ENCODE measurements around the gene SPOPL. TPM values are rescaled to one million over a fixed set of nuclear protein-coding genes. Genes with fewer than 3 reads are reported as not detected.

Gene SPOPL
- total and polyA plus RNA-seq, 4 donors = 9.7 to 33.5 (median 15.1) TPM

- Histone ChIP-seq H3K27me3 (ENCODE audit: control insufficient read depth, insufficient read depth, low read length) (no peaks in the 10 kb centered on the region), H3K36me3 (ENCODE audit: control insufficient read depth, insufficient read depth, low read length) (no peaks in the 10 kb centered on the region), H3K9me3 (ENCODE audit: control insufficient read depth, insufficient read depth, low read length) (no peaks in the 10 kb centered on the region), H3K27ac (ENCODE audit: low read depth, low read length) (peak overlapping the region; percentile 73), H3K4me3 (ENCODE audit: low read depth, low read length) (peak overlapping the region; percentile 81), H3K4me1 (ENCODE audit: control insufficient read depth, insufficient read depth, low read length) (peaks cover 10% of the 10 kb centered on the region)
- DNase-seq (ENCODE audit: low read depth in 4 of 6, low spot score in 6 of 6) = peak in 4 of 6 donors; percentile 7 to 42 (median 27)
- WGBS (ENCODE audit: insufficient coverage) = 1% methylated on average over 21 of the region's 26 CpGs
Measured at GRCh38 chr2:138502255-138503086, 901 bp downstream of the SPOPL start.

DNA sequence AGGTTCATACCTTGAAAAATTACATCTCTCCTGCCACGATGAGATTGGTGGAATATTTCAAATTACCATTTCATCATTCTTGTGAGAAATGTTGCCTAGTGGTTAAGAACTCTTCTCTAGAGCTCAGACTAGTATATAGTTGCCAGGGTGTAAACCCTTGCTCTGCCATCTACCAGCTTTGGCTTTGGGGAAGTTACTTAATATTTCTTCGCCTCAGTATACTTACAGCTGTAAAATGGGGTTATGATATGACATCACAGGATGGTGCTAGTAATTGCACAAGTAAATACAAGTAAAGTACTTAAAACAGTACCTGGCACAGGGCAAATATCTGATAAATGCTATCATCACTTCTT lies 1.5 kb downstream of the SPOPL start:
- Histone ChIP-seq H3K36me3 (ENCODE audit: control insufficient read depth, insufficient read depth, low read length) (no peaks in the 10 kb centered on the region), H3K27me3 (ENCODE audit: control insufficient read depth, insufficient read depth, low read length) (no peaks in the 10 kb centered on the region), H3K4me1 (ENCODE audit: control insufficient read depth, insufficient read depth, low read length) (peaks cover 10% of the 10 kb centered on the region), H3K27ac (ENCODE audit: low read depth, low read length) (no peak overlapping the region), H3K4me3 (ENCODE audit: low read depth, low read length) (peak overlapping the region; percentile 81), H3K9me3 (ENCODE audit: control insufficient read depth, insufficient read depth, low read length) (no peaks in the 10 kb centered on the region)
- WGBS (ENCODE audit: insufficient coverage) = no CpG with 5 or more reads among the region's 2 CpGs
- no peak for DNase-seq (ENCODE audit: low read depth in 4 of 6, low spot score in 6 of 6)

- Histone ChIP-seq H3K27ac (ENCODE audit: low read depth, low read length) (no peak overlapping the region), H3K4me1 (ENCODE audit: control insufficient read depth, insufficient read depth, low read length) (peaks cover 10% of the 10 kb centered on the region), H3K36me3 (ENCODE audit: control insufficient read depth, insufficient read depth, low read length) (no peaks in the 10 kb centered on the region), H3K9me3 (ENCODE audit: control insufficient read depth, insufficient read depth, low read length) (no peaks in the 10 kb centered on the region), H3K4me3 (ENCODE audit: low read depth, low read length) (no peak overlapping the region), H3K27me3 (ENCODE audit: control insufficient read depth, insufficient read depth, low read length) (no peaks in the 10 kb centered on the region)
- WGBS (ENCODE audit: insufficient coverage) = no CpG with 5 or more reads among the region's 3 CpGs
- DNase-seq (ENCODE audit: low read depth in 4 of 6, low spot score in 6 of 6) = no peak
Measured at GRCh38 chr2:138503652-138504051, 2.1 kb downstream of the SPOPL start.

DNA sequence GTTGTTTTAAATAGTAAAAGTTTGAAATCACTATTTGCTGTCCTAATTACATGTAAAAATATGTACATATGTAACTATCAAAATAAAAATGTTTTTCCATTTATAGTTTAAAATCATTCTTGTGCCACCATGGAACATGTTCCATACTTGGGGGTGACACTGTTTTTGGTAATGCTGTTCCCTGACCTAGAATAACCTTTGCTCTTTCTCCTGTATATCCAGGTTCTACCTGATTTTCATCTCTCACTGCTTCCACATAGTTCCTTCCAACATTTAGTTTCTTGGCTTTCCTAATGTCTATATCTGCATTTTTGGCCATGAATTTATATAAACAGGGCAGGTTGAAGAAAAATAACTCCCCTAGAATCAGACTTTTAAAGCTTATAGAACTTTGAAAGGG lies 2.5 kb downstream of the SPOPL start:
- Histone ChIP-seq H3K27me3 (ENCODE audit: control insufficient read depth, insufficient read depth, low read length) (no peaks in the 10 kb centered on the region), H3K9me3 (ENCODE audit: control insufficient read depth, insufficient read depth, low read length) (no peaks in the 10 kb centered on the region), H3K27ac (ENCODE audit: low read depth, low read length) (no peak overlapping the region), H3K36me3 (ENCODE audit: control insufficient read depth, insufficient read depth, low read length) (no peaks in the 10 kb centered on the region), H3K4me3 (ENCODE audit: low read depth, low read length) (no peak overlapping the region), H3K4me1 (ENCODE audit: control insufficient read depth, insufficient read depth, low read length) (peaks cover 10% of the 10 kb centered on the region)
- DNase-seq (ENCODE audit: low read depth in 4 of 6, low spot score in 6 of 6) = no peak

GRCh38 chr2:138504546-138505235 lies 3.1 kb downstream of the SPOPL start:
- DNase-seq (ENCODE audit: low read depth in 4 of 6, low spot score in 6 of 6) = no peak
- H3K4me3 ChIP-seq (ENCODE audit: low read depth, low read length) = no peak overlapping the region
- no CpG with 5 or more reads among the region's 2 CpGs for WGBS (ENCODE audit: insufficient coverage)
- no peaks in the 10 kb centered on the region for H3K9me3 ChIP-seq (ENCODE audit: control insufficient read depth, insufficient read depth, low read length)
- no peaks in the 10 kb centered on the region for H3K36me3 ChIP-seq (ENCODE audit: control insufficient read depth, insufficient read depth, low read length)
- H3K27me3 ChIP-seq (ENCODE audit: control insufficient read depth, insufficient read depth, low read length) = no peaks in the 10 kb centered on the region
- peaks cover 10% of the 10 kb centered on the region for H3K4me1 ChIP-seq (ENCODE audit: control insufficient read depth, insufficient read depth, low read length)
- no peak overlapping the region for H3K27ac ChIP-seq (ENCODE audit: low read depth, low read length)

GRCh38 chr2:138507267-138507666 lies 5.7 kb downstream of the SPOPL start:
- no peak overlapping the region for H3K27ac ChIP-seq (ENCODE audit: low read depth, low read length)
- H3K4me1 ChIP-seq (ENCODE audit: control insufficient read depth, insufficient read depth, low read length) = no peaks in the 10 kb centered on the region
- H3K4me3 ChIP-seq (ENCODE audit: low read depth, low read length) = no peak overlapping the region
- H3K9me3 ChIP-seq (ENCODE audit: control insufficient read depth, insufficient read depth, low read length) = no peaks in the 10 kb centered on the region
- WGBS (ENCODE audit: insufficient coverage) = 38% methylated on average over 3 of the region's 4 CpGs
- DNase-seq (ENCODE audit: low read depth in 4 of 6, low spot score in 6 of 6) = no peak
- no peaks in the 10 kb centered on the region for H3K36me3 ChIP-seq (ENCODE audit: control insufficient read depth, insufficient read depth, low read length)
- H3K27me3 ChIP-seq (ENCODE audit: control insufficient read depth, insufficient read depth, low read length) = no peaks in the 10 kb centered on the region

DNA sequence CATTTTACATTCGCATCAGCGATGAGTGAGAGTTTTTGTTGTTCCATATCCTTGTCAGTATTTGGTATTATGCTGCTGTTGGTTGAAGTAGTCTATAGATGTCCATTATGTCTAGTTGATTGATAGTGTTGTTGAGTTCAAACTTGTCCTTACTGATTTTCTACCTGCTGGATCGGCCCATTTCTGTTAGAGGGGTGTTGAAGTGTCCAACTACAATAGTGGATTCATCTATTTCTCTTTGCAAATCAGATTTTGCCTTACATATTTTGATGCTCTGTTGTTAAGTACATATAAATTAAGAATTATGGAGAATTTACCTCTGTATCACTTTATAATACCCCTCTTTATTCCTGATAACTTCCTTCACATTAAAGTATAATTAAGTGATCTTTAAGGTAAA lies 8.7 kb downstream of the SPOPL start:
- Histone ChIP-seq H3K9me3 (ENCODE audit: control insufficient read depth, insufficient read depth, low read length) (no peaks in the 10 kb centered on the region), H3K4me3 (ENCODE audit: low read depth, low read length) (no peak overlapping the region), H3K36me3 (ENCODE audit: control insufficient read depth, insufficient read depth, low read length) (no peaks in the 10 kb centered on the region), H3K4me1 (ENCODE audit: control insufficient read depth, insufficient read depth, low read length) (no peaks in the 10 kb centered on the region), H3K27me3 (ENCODE audit: control insufficient read depth, insufficient read depth, low read length) (no peaks in the 10 kb centered on the region), H3K27ac (ENCODE audit: low read depth, low read length) (no peak overlapping the region)
- WGBS (ENCODE audit: insufficient coverage) = no CpG with 5 or more reads among the region's 3 CpGs
- no peak for DNase-seq (ENCODE audit: low read depth in 4 of 6, low spot score in 6 of 6)

GRCh38 chr2:138512672-138513071 lies 11.1 kb downstream of the SPOPL start:
- H3K4me1 ChIP-seq (ENCODE audit: control insufficient read depth, insufficient read depth, low read length) = no peaks in the 10 kb centered on the region
- no peak overlapping the region for H3K4me3 ChIP-seq (ENCODE audit: low read depth, low read length)
- no CpG with 5 or more reads among the region's 1 CpG for WGBS (ENCODE audit: insufficient coverage)

GRCh38 chr2:138514173-138514572 lies 12.6 kb downstream of the SPOPL start:
- 93% methylated on average over 2 of the region's 3 CpGs for WGBS (ENCODE audit: insufficient coverage)
- H3K27me3 ChIP-seq (ENCODE audit: control insufficient read depth, insufficient read depth, low read length) = no peaks in the 10 kb centered on the region

More at GRCh38 chr2:138512672-138513071, 11.1 kb downstream of the SPOPL start:
- no peak overlapping the region for H3K27ac ChIP-seq (ENCODE audit: low read depth, low read length)
- no peaks in the 10 kb centered on the region for H3K9me3 ChIP-seq (ENCODE audit: control insufficient read depth, insufficient read depth, low read length)
- DNase-seq (ENCODE audit: low read depth in 4 of 6, low spot score in 6 of 6) = no peak
- no peaks in the 10 kb centered on the region for H3K27me3 ChIP-seq (ENCODE audit: control insufficient read depth, insufficient read depth, low read length)
- H3K36me3 ChIP-seq (ENCODE audit: control insufficient read depth, insufficient read depth, low read length) = no peaks in the 10 kb centered on the region

DNA sequence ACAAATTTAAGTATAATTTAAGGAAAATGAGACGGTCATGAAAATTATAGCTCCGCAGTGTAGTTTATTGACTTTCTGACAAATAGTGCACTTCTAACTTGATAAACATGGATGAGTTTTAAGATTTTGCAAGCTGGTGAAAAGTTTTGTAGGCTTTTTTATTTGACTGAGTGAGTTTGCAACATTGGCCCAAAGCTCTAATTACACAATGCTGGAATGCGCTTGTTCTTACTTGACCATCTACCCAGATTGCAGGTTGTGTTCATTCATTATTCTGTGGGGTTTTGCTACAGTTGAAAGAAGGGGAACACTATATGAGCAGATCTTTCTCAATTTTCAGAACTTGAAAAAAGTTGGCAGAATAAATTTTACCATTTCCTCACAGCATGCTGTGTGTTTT lies 13.5 kb downstream of the SPOPL start:
- Histone ChIP-seq H3K27me3 (ENCODE audit: control insufficient read depth, insufficient read depth, low read length) (no peaks in the 10 kb centered on the region), H3K4me1 (ENCODE audit: control insufficient read depth, insufficient read depth, low read length) (no peaks in the 10 kb centered on the region), H3K4me3 (ENCODE audit: low read depth, low read length) (no peak overlapping the region), H3K36me3 (ENCODE audit: control insufficient read depth, insufficient read depth, low read length) (no peaks in the 10 kb centered on the region), H3K27ac (ENCODE audit: low read depth, low read length) (no peak overlapping the region), H3K9me3 (ENCODE audit: control insufficient read depth, insufficient read depth, low read length) (no peaks in the 10 kb centered on the region)
- WGBS (ENCODE audit: insufficient coverage) = 100% methylated on average over 1 of the region's 3 CpGs
- DNase-seq (ENCODE audit: low read depth in 4 of 6, low spot score in 6 of 6) = no peak

More at GRCh38 chr2:138514173-138514572, 12.6 kb downstream of the SPOPL start:
- no peak for DNase-seq (ENCODE audit: low read depth in 4 of 6, low spot score in 6 of 6)
- Histone ChIP-seq H3K9me3 (ENCODE audit: control insufficient read depth, insufficient read depth, low read length) (no peaks in the 10 kb centered on the region), H3K27ac (ENCODE audit: low read depth, low read length) (no peak overlapping the region), H3K4me3 (ENCODE audit: low read depth, low read length) (no peak overlapping the region), H3K36me3 (ENCODE audit: control insufficient read depth, insufficient read depth, low read length) (no peaks in the 10 kb centered on the region), H3K4me1 (ENCODE audit: control insufficient read depth, insufficient read depth, low read length) (no peaks in the 10 kb centered on the region)
